Measurements from ENCODE around the gene LRMDA.

The LRMDA gene

DNA sequence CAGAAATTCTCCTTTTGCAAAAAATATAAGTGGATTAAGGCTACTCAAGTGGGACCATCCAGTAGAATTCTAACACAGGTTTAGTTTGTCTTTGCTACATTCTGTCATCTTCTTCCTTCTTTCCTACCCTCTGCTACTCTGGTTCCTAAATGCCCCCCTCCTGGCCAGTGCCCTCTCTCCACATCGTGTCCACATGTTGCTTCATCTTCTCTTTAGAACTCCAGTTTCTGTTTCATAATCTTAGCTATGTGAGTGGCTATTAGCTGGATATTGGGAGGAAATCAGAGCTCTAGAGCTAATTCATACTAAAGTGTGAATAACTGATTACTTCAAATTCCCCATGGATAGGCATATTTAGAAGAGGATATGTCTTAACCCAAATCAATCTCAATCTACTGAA lies 528.5 kb downstream of the LRMDA start:
- Histone ChIP-seq H3K4me2 (no peak overlapping the region), H3K27ac (no peak overlapping the region), H3K27me3 (no peaks in the 10 kb centered on the region), H3K4me3 (no peak overlapping the region), H3K4me1 (peaks cover 0 to 13% (median 0%) of the 10 kb centered on the region in 10 experiments; a peak in 6 of 20 replicates), H3K36me3 (no peaks in the 10 kb centered on the region), H3K9me3 (replicated peaks in 1 of 11) (no peaks in the 10 kb centered on the region), H3K9ac (no peak overlapping the region), H4K20me1 (no peaks in the 10 kb centered on the region)
- TF ChIP-seq Cebpa-rat (IDR thresholded peaks at IDR 0.05) = no peak

DNA sequence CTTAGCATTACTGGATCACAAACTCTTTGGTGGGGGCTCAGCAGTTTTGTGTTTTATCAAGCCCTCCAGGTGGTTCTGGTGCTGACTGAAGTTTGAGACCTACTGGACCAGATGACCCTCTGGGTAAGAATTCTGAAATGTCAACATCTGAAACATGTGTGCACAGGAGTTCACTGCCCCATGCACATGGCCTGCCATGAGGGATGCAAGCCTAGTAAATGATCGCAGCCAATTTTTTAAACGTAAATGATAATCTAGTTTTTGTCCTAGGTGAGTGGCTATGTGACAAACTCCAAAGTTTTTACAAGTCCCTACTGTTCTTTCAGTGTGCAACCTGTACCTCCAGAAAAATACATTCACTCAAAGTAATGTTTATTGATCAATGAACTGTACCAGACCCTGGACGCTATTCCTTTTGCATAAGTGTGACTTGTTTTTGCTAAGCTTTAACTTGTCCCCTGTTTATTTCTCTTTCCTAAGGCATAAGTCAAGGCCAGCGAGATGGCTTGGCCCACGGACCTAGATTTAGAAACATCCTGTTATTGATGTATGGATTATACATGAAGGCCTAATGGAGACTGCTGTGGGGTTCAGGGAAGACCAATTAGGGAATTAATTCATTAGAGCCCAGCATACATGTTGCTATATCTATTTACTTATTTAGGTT lies 531.1 kb downstream of the LRMDA start:
- TF ChIP-seq Cebpa-rat (IDR thresholded peaks at IDR 0.05) = no peak
- no peaks in the 10 kb centered on the region for H3K4me1 ChIP-seq
- H3K27me3 ChIP-seq = no peaks in the 10 kb centered on the region
- H3K36me3 ChIP-seq = no peaks in the 10 kb centered on the region
- no peak overlapping the region for H3K27ac ChIP-seq
- no peaks in the 10 kb centered on the region for H3K9me3 ChIP-seq (replicated peaks in 1 of 11)
- H4K20me1 ChIP-seq = no peaks in the 10 kb centered on the region
- no peak overlapping the region for H3K4me3 ChIP-seq
- no peak overlapping the region for H3K9ac ChIP-seq
- no peak overlapping the region for H3K4me2 ChIP-seq

DNA sequence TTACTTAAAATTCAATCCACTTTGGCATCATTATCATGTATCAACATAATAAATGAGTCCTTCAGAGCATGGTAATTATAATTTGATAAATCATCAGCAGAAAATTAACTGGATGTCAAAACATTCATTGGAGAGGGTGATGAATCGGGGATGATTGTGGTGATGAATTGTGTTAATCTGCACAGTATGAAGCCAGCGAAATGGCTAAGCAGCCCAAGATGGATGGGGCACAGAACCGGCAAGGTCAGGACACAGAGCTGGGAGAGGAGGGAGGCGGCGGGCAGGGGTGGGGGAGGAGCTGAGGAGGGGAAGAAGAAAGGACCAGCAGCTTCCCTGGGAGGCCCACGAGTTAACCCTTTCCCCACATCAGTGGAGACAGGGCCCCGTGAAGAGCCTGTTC lies 536.1 kb downstream of the LRMDA start:
- H3K4me1 ChIP-seq = peaks cover 0 to 4% (median 0%) of the 10 kb centered on the region in 10 experiments; a peak in 1 of 20 replicates
- H3K9ac ChIP-seq = no peak overlapping the region
- no peaks in the 10 kb centered on the region for H3K36me3 ChIP-seq
- TF ChIP-seq Cebpa-rat (IDR thresholded peaks at IDR 0.05) = no peak
- no peak overlapping the region for H3K27ac ChIP-seq
- no peaks in the 10 kb centered on the region for H3K9me3 ChIP-seq (replicated peaks in 1 of 11)
- H3K4me3 ChIP-seq = no peak overlapping the region
- no peak overlapping the region for H3K4me2 ChIP-seq
- no peaks in the 10 kb centered on the region for H3K27me3 ChIP-seq
- H4K20me1 ChIP-seq = no peaks in the 10 kb centered on the region

DNA sequence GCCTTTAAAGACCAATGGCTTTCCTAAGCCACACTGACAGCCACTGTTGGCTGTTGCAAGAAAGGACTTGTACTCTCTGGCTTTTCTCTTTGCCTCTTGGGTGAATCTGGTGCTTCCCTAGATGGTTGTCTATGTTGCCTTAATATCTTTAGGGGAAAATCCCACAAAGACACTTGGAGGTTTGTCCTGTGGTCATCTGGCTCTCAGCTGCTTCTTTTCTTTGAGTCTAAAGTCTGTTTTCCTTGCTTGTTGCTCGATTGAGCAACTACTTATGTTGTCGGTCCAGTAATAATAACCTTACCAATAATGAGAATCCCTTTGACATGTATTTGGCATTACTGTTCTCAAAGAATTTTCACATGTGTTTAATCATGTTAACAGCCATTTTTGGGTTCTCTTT lies 537.6 kb downstream of the LRMDA start:
- Histone ChIP-seq H3K4me3 (no peak overlapping the region), H3K9me3 (replicated peaks in 1 of 11) (no peaks in the 10 kb centered on the region)

DNA sequence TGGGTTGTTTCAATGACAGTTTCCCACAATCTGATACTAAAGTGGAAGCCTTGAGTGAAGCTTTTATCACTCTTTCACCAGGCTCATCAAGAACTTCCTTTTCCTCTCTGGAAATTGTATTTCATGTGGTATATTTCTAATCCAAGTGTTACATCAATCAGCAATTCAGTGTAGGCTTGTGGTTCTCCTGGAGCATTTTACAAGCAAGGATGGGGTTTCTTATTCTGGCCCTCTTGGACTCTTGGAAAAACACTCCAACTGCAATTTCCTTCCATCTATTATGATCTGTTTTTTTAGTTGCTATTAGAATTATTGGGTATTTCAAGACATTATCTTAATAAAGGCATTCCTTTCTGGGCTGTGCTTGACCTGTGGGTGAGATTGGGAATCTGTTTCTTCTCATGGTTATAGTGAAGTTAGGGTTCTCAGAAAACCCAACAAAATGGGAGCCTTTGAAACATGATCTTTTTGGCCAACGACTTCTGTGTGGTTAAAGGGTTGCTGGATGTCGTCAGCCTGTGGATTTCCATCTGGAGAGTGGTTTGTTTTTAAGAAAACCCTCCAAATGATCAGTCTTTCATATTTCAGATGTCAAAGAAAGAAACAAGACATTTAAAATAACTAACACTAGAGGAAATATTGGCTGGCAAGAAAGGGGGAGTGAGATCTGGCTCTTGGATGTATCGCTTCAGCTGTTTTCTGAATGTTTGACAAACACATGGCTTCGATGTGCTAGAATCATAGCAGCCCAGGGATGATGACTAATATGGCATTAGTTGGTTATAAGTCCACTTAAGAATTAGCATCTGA lies 540.2 kb downstream of the LRMDA start:
- no peaks in the 10 kb centered on the region for H4K20me1 ChIP-seq
- TF ChIP-seq Cebpa-rat (IDR thresholded peaks at IDR 0.05) = no peak
- H3K27ac ChIP-seq = no peak overlapping the region

More for the DNA sequence above, 537.6 kb downstream of the LRMDA start:
- TF ChIP-seq Cebpa-rat (IDR thresholded peaks at IDR 0.05) = no peak
- Histone ChIP-seq H3K27ac (no peak overlapping the region), H3K27me3 (no peaks in the 10 kb centered on the region), H4K20me1 (no peaks in the 10 kb centered on the region), H3K9ac (no peak overlapping the region), H3K4me1 (peaks cover 0 to 4% (median 0%) of the 10 kb centered on the region in 10 experiments; a peak in 1 of 20 replicates), H3K36me3 (no peaks in the 10 kb centered on the region), H3K4me2 (no peak overlapping the region)

DNA sequence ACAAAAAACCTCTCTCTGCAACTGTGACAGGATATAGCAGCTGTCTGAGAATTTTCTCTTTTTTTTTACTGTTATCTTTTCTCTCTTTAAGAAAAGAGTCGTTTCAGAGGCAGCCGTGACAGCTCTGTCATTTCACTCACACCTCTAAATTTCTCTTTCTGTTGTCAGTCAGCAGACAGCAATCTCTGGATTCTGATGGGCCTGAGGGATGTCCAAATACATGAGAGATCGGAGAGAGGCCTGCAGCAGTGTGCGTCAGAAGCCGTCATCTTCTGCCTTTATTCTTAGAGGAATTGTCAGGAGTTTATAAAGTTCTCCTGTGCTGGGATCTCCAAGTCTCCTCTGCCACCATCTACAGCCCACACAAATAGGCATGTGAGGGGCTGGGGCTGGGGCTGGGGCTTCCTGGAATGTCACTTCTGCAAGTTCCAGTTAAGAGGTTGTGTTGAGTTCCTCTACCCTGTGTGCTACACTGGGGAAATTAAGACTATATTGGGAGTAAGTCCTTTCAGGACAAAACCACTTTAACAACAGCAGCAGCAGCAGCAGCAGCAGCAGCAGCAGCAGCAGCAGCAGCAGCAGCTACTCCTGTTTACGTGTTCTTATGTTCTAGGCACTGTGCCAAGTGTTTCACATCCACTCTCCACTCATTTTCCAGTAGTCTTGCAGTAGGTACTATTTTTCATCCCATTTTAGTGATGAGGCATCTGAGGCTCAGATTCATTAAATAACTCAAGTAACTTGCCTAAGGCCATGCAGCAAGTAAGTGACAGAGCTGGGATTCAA lies 541.3 kb downstream of the LRMDA start:
- no peak overlapping the region for H3K4me3 ChIP-seq
- no peak for TF ChIP-seq Cebpa-rat (IDR thresholded peaks at IDR 0.05)
- H4K20me1 ChIP-seq = no peaks in the 10 kb centered on the region
- H3K36me3 ChIP-seq = no peaks in the 10 kb centered on the region
- H3K9me3 ChIP-seq (replicated peaks in 1 of 11) = no peaks in the 10 kb centered on the region
- no peak overlapping the region for H3K4me2 ChIP-seq
- H3K27ac ChIP-seq = no peak overlapping the region
- no peak overlapping the region for H3K9ac ChIP-seq
- H3K4me1 ChIP-seq = peaks cover 0 to 4% (median 0%) of the 10 kb centered on the region in 10 experiments; a peak in 1 of 20 replicates
- no peaks in the 10 kb centered on the region for H3K27me3 ChIP-seq

More for the DNA sequence above, 540.2 kb downstream of the LRMDA start:
- no peak overlapping the region for H3K9ac ChIP-seq
- H3K36me3 ChIP-seq = no peaks in the 10 kb centered on the region
- H3K9me3 ChIP-seq (replicated peaks in 1 of 11) = no peaks in the 10 kb centered on the region
- H3K4me1 ChIP-seq = peaks cover 0 to 4% (median 0%) of the 10 kb centered on the region in 10 experiments; a peak in 1 of 20 replicates
- no peak overlapping the region for H3K4me3 ChIP-seq
- H3K27me3 ChIP-seq = no peaks in the 10 kb centered on the region
- H3K4me2 ChIP-seq = peak overlapping the region in 1 of 11 experiments; percentile 12; a peak in 2 of 22 replicates

DNA sequence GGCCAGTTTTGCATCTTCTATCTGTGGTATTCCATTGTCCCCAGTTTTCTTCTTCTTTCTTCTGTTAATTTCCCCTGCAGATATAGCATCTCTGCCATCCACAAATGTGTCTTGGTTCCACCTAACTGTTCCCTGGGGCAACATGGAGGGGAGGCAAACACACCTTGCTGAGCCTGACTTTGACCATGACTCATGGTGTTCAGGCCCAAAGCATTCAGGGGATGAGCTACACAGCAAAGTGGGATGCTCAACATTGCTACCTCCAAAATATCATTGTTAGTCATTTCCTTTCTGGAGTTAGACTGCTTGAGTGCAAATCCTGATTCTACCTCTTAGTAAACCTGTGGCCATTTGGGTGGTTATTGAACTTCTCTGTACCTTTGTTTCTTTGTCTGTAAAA lies 542.7 kb downstream of the LRMDA start:
- no peak overlapping the region for H3K27ac ChIP-seq
- H3K9ac ChIP-seq = no peak overlapping the region
- no peak overlapping the region for H3K4me2 ChIP-seq
- TF ChIP-seq Cebpa-rat (IDR thresholded peaks at IDR 0.05) = no peak
- no peaks in the 10 kb centered on the region for H3K36me3 ChIP-seq
- peaks cover 0 to 4% (median 0%) of the 10 kb centered on the region in 10 experiments; a peak in 1 of 20 replicates for H3K4me1 ChIP-seq
- no peaks in the 10 kb centered on the region for H3K9me3 ChIP-seq (replicated peaks in 1 of 11)
- H4K20me1 ChIP-seq = no peaks in the 10 kb centered on the region
- H3K27me3 ChIP-seq = no peaks in the 10 kb centered on the region
- no peak overlapping the region for H3K4me3 ChIP-seq

DNA sequence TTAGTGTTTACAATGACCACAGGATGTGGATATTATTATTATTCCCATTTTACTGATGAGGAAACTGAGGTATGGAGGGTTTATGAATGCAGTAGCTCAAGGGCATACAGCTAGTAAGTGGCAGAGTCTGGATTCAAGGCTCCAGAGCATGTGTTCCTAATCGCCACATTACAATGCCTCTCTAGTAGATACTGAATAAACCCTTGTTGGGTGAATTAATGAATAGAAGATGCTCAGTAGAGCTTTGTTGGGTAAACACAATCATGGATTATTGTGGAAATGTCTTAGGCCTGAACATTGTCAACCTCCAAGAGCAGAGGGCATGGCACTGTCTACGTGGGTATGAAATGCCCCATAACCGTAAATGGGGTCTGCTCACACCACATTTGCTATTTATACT lies 545.3 kb downstream of the LRMDA start:
- Histone ChIP-seq H3K9me3 (replicated peaks in 1 of 11) (no peaks in the 10 kb centered on the region), H4K20me1 (no peaks in the 10 kb centered on the region), H3K4me3 (no peak overlapping the region), H3K4me2 (no peak overlapping the region), H3K9ac (no peak overlapping the region), H3K4me1 (0 out of 20 replicates have a peak, but pooled peaks cover 0 to under 1% (median 0%) of the 10 kb centered on the region in 10 experiments), H3K27ac (no peak overlapping the region), H3K36me3 (no peaks in the 10 kb centered on the region), H3K27me3 (no peaks in the 10 kb centered on the region)
- no peak for TF ChIP-seq Cebpa-rat (IDR thresholded peaks at IDR 0.05)

DNA sequence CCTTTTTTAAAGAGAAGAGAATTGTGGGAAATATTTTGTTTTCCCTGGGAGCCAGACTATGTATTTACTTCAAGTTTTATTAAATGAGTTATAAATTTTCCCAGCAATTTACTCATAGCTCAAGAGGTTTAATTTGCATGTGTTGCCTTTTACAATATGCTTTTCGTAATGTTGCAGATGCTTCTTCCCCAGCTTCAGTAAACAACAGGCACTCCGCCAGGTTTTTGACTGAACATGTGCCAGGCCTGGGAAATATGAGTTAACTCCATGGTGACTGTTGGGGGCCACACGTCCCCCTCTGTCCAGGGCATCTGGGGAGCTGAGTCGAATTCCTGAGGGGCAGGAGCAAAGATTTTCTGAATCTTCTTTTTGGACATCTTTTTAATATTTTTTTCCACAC lies 545.7 kb downstream of the LRMDA start:
- no peak overlapping the region for H3K4me2 ChIP-seq
- no peak overlapping the region for H3K9ac ChIP-seq
- no peaks in the 10 kb centered on the region for H3K4me1 ChIP-seq
- H3K27ac ChIP-seq = no peak overlapping the region
- no peaks in the 10 kb centered on the region for H3K9me3 ChIP-seq (replicated peaks in 1 of 11)
- no peaks in the 10 kb centered on the region for H3K27me3 ChIP-seq
- no peaks in the 10 kb centered on the region for H4K20me1 ChIP-seq
- no peak overlapping the region for H3K4me3 ChIP-seq
- H3K36me3 ChIP-seq = no peaks in the 10 kb centered on the region
- TF ChIP-seq Cebpa-rat (IDR thresholded peaks at IDR 0.05) = no peak

Data from BLaER1 treated with 17β-estradiol and CSF1 and Interleukin-3, amounts not matched to agents 10 nM and 100 nM (cell line).